GM19035 (cell line): ENCODE measurements around the gene PXMP4.
A peak's percentile ranks its signal among the peaks of the same experiment; 100 is the strongest.

ENCODE experiments used
- ATAC-seq: cut with Tn5 transposase; IDR thresholded peaks from one replicate; pipeline ENCODE4 v1.9.1; 2021; ENCODE audit not compliant: unreplicated experiment

PXMP4 gene

GRCh38 chr20:33732166-33732970 lies 12.3 kb upstream of the PXMP4 start:
- ATAC-seq, result peak; percentile 53

GRCh38 chr20:33731693-33732165 lies 11.6 kb upstream of the PXMP4 start, which contains the start of gene ZNF341:
Gene ZNF341, plus strand, starts transcription at chr20:33731996. Its CDS starts 26 bp downstream, at chr20:33732022.
- peak; percentile 80 for ATAC-seq

GRCh38 chr20:33730946-33731692 lies 11.0 kb upstream of the PXMP4 start:
- ATAC-seq, result no peak

DNA sequence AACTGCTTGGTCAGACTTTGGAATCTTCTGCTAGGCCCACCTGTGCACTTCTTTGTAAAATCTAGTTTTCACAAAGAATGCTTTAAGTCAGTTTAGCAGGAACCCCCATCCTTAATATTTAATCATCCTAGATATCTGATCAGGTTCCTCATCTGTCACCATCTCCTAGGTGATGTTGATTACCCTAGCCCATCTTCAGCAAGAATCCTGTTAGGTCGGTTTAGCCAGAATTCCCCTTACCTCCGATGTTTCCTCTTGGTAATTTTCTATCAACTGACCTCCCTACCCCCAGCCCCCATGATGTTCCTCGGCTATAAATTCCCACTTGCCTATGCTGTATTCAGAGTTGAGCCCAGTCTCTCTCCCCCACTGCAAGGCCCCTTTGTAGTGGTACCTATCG lies 9.0 kb upstream of the PXMP4 start:
- ATAC-seq, result no peak

- ATAC-seq, result no peak
Observed at GRCh38 chr20:33728463-33728862, 8.4 kb upstream of the PXMP4 start.

DNA sequence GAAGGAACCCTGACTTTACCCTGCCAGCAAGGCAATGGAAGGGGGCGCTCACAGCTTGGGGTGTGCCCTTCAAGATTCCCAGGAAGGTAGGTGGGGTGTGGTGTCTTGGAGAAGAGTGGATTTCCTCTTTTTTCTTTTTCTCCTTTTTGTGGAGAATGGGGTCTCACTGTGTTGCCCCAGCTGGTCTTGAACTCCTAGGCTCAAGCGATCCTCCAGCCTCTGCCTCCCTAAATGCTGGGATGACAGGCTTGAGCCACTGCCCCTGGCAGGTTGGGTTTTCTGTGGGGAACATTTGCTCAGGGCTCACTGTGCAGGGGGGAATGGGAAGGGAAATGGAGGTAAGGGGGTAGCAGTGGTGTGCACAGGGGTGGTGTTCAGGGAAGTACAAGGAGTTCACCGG lies 7.7 kb upstream of the PXMP4 start:
- no peak for ATAC-seq

GRCh38 chr20:33727115-33727479 lies 7.0 kb upstream of the PXMP4 start:
- no peak for ATAC-seq

GRCh38 chr20:33725607-33726264 lies 5.6 kb upstream of the PXMP4 start:
- no peak for ATAC-seq

- ATAC-seq, result no peak
Observed at GRCh38 chr20:33724439-33725094, 4.5 kb upstream of the PXMP4 start.

GRCh38 chr20:33721391-33722140 lies 1.5 kb upstream of the PXMP4 start:
- no peak for ATAC-seq

- ATAC-seq, result no peak
Observed at GRCh38 chr20:33719277-33719988, 677 bp downstream of the PXMP4 start.

DNA sequence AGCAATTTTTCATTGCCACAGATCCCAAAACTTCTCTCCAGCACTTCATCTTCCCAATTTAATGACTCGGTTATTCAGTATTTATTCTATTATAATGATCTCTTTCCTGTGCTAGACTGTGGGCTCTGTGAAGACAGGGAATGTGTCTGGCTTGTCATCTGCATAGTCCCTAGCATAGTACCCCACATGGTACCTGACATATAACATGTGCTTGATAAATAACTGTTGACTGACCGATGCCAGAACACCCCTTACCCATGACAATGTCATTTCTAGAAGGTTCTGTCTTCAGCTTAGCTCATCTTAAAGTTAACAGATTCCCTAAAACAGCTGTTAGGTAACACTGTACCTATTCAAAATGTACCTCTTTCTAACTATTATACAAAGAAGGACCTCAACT lies 3.6 kb downstream of the PXMP4 start:
- ATAC-seq, result no peak

DNA sequence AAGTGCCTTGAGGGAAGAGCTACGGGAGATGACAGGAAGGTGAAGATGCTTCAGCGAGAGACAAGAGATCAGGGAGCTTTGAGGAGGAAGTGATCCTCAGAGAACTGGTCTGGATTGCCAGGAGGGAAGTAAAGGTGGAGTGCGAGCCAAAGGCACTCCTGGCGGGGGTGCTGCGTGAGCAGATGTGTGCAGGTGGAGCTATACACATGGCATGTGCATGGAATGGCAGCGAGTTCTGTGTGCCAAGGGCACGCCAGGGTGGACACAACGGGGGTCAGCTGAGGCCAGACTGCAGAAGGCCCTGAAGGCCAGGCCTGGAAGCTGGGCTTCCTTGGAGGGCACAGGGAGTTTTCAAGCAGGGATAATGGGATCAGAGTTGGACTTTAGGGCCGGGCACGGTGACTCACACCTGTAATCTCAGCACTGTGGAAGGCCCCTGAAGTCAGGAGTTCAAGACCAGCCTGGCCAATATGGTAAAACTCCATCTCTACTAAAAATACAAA lies 6.2 kb downstream of the PXMP4 start:
- no peak for ATAC-seq

GRCh38 chr20:33711446-33711738 lies 8.7 kb downstream of the PXMP4 start:
- no peak for ATAC-seq

- ATAC-seq, result no peak
Observed at GRCh38 chr20:33710681-33711445, 9.2 kb downstream of the PXMP4 start.

DNA sequence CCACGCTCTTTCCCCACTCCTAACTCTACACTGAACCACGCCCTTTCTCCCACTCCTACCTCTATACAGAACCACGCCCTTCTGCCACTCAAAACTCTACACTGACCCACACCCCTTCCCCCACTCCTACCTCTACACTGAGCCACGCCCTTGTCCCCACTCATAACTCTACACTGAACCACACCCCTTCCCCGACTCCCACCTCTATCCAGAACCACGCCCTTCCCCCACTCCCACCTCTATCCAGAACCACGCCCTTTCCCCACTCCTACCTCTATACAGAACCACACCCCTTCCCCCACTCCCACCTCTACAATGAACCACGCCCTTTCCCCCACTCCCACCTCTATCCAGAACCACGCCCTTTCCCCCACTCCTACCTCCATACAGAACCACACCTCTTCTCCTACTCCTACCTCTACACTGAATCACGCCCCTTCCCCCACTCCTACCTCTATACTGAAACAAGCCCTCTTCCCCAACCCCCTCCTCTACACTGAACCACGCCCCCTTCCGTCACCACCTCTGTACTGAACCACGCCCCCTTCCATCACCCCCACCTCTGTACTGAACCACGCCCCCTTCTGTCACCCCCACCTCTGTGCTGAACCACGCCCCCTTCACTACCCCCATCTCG lies 10.1 kb downstream of the PXMP4 start:
- ATAC-seq, result no peak

GRCh38 chr20:33709398-33709797 lies 10.7 kb downstream of the PXMP4 start:
- ATAC-seq, result no peak

DNA sequence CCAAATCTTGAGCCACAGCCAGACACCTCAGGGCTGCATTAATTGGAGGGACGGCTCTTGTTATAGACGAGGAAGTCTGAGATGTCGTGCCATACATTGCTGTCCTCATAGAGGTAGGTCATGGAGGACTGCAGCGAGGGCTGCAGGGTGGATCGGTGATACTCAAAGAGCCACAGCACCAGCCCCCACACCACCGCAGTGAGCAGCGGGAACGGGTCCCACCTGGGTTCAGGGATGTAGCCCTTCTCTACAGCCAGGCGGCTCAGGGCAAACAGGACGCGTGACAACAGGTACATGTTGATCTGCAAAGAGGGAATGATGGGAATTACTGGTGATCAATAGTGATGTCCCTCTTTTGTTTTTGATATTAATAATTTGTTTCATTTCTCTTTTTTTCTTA lies 12.4 kb downstream of the PXMP4 start:
- no peak for ATAC-seq
